ENCODE data around the gene SRGAP2B. TPM values are rescaled to one million over a fixed set of nuclear protein-coding genes. Genes with fewer than 3 reads are reported as not detected.
"Not testable (repeated sequence)": the region's sequence is repeated elsewhere in the genome, so short reads cannot be mapped to it uniquely, and the experiment has no call there.

SRGAP2B gene
- polyA plus RNA-seq, 3 donors = 19.2 to 43.9 (median 28.3) TPM

GRCh38 chr1:144961604-144962583 lies 133.2 kb downstream of the SRGAP2B start:
- DNase-seq (ENCODE audit: low read depth in 3 of 3, low spot score in 2 of 3) = not testable (repeated sequence)

GRCh38 chr1:144960929-144961488 lies 134.1 kb downstream of the SRGAP2B start:
- DNase-seq (ENCODE audit: low read depth in 3 of 3, low spot score in 2 of 3) = not testable (repeated sequence)

GRCh38 chr1:144948390-144948789 lies 146.7 kb downstream of the SRGAP2B start:
- not testable (repeated sequence) for DNase-seq (ENCODE audit: low read depth in 3 of 3, low spot score in 2 of 3)

GRCh38 chr1:144947495-144947894 lies 147.6 kb downstream of the SRGAP2B start:
- not testable (repeated sequence) for DNase-seq (ENCODE audit: low read depth in 3 of 3, low spot score in 2 of 3)

GRCh38 chr1:144946525-144947480 lies 148.3 kb downstream of the SRGAP2B start:
- DNase-seq (ENCODE audit: low read depth in 3 of 3, low spot score in 2 of 3) = not testable (repeated sequence)

GRCh38 chr1:144941710-144942109 lies 153.4 kb downstream of the SRGAP2B start:
- not testable (repeated sequence) for DNase-seq (ENCODE audit: low read depth in 3 of 3, low spot score in 2 of 3)

GRCh38 chr1:144940054-144940453 lies 155.1 kb downstream of the SRGAP2B start:
- not testable (repeated sequence) for DNase-seq (ENCODE audit: low read depth in 3 of 3, low spot score in 2 of 3)

GRCh38 chr1:144938627-144939026 lies 156.5 kb downstream of the SRGAP2B start:
- DNase-seq (ENCODE audit: low read depth in 3 of 3, low spot score in 2 of 3) = not testable (repeated sequence)

- not testable (repeated sequence) for DNase-seq (ENCODE audit: low read depth in 3 of 3, low spot score in 2 of 3)
Measured at GRCh38 chr1:144936186-144936732, 158.9 kb downstream of the SRGAP2B start.

GRCh38 chr1:144935310-144935709 lies 159.8 kb downstream of the SRGAP2B start:
- DNase-seq (ENCODE audit: low read depth in 3 of 3, low spot score in 2 of 3) = not testable (repeated sequence)

- not testable (repeated sequence) for DNase-seq (ENCODE audit: low read depth in 3 of 3, low spot score in 2 of 3)
Measured at GRCh38 chr1:144933014-144933413, 162.1 kb downstream of the SRGAP2B start.

- DNase-seq (ENCODE audit: low read depth in 3 of 3, low spot score in 2 of 3) = not testable (repeated sequence)
Measured at GRCh38 chr1:144932153-144932552, 163.0 kb downstream of the SRGAP2B start.

GRCh38 chr1:144931553-144931952 lies 163.6 kb downstream of the SRGAP2B start:
- DNase-seq (ENCODE audit: low read depth in 3 of 3, low spot score in 2 of 3) = not testable (repeated sequence)

- DNase-seq (ENCODE audit: low read depth in 3 of 3, low spot score in 2 of 3) = not testable (repeated sequence)
Measured at GRCh38 chr1:144930085-144930777, 164.9 kb downstream of the SRGAP2B start.

- DNase-seq (ENCODE audit: low read depth in 3 of 3, low spot score in 2 of 3) = not testable (repeated sequence)
Measured at GRCh38 chr1:144927292-144927691, 167.8 kb downstream of the SRGAP2B start.

- not testable (repeated sequence) for DNase-seq (ENCODE audit: low read depth in 3 of 3, low spot score in 2 of 3)
Measured at GRCh38 chr1:144923640-144924039, 171.5 kb downstream of the SRGAP2B start.

- DNase-seq (ENCODE audit: low read depth in 3 of 3, low spot score in 2 of 3) = not testable (repeated sequence)
Measured at GRCh38 chr1:144922785-144923184, 172.3 kb downstream of the SRGAP2B start.

GRCh38 chr1:144919106-144919505 lies 176.0 kb downstream of the SRGAP2B start:
- not testable (repeated sequence) for DNase-seq (ENCODE audit: low read depth in 3 of 3, low spot score in 2 of 3)

GRCh38 chr1:144918027-144918603 lies 177.0 kb downstream of the SRGAP2B start:
- DNase-seq (ENCODE audit: low read depth in 3 of 3, low spot score in 2 of 3) = not testable (repeated sequence)

Data from right renal cortex interstitium (tissue), 3 donors.